ENCODE measurements around the gene SCCPDH.

The SCCPDH gene

DNA sequence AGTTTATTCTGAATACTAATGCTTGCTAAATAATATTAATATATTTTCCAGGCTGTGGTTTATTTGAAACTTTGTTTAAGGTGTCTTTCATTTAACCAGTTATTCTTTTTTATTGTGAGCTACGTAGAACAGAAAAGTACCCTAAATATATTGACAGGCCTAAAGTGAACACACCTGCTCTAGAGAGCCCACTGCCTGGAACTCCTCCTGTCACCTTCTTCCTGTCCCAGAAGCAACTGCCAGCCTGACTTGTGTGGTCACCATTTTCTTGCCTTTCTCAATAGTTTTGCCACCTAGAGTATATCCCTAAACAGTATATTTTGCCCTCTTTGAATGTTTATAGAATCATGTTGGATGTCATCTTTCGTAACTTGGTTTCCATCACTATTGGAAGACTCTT lies 48.5 kb downstream of the SCCPDH start:
- Histone ChIP-seq H3K4me1 (ENCODE audit: control insufficient read depth, insufficient read depth, low read length) (no peaks in the 10 kb centered on the region), H3K9me3 (ENCODE audit: control insufficient read depth, insufficient read depth, low read depth, low read length) (no peaks in the 10 kb centered on the region), H3K36me3 (ENCODE audit: control insufficient read depth in 2 of 2, insufficient read depth in 1 of 2, low read length in 2 of 2) (peaks cover 0 to 31% of the 10 kb centered on the region in 2 experiments; a peak in 1 of 3 replicates), H3K4me3 (ENCODE audit: low read depth, low read length) (no peak overlapping the region), H3K27ac (ENCODE audit: extremely low read depth, low read depth, low read length) (no peak overlapping the region)
- TF ChIP-seq ZNF274 (IDR thresholded peaks at IDR 0.05; ENCODE audit: low read length) (no peak), ZNF274 (tag by site-specific recombination; IDR thresholded peaks at IDR 0.05; ENCODE audit: borderline replicate concordance) (no peak), ZNF629 (tag by site-specific recombination; IDR thresholded peaks at IDR 0.05) (no peak), BCL11A (tag by site-specific recombination; IDR thresholded peaks at IDR 0.05; ENCODE audit: low read depth) (no peak), ZNF501 (tag by site-specific recombination; IDR thresholded peaks at IDR 0.05) (no peak), SP2 (tag by site-specific recombination; IDR thresholded peaks at IDR 0.05) (no peak), ZNF561 (tag by site-specific recombination; IDR thresholded peaks at IDR 0.05; ENCODE audit: borderline replicate concordance) (no peak), MZF1 (tag by site-specific recombination; IDR thresholded peaks at IDR 0.05; ENCODE audit: borderline replicate concordance) (no peak), ZNF510 (tag by site-specific recombination; IDR thresholded peaks at IDR 0.05; ENCODE audit: insufficient replicate concordance) (no peak), ZNF239 (tag by site-specific recombination; IDR thresholded peaks at IDR 0.05) (no peak), ZNF768 (tag by site-specific recombination; IDR thresholded peaks at IDR 0.05) (no peak)
- POLR2A ChIA-PET, result no interaction called here
- CTCF ChIA-PET, result no interaction called here

DNA sequence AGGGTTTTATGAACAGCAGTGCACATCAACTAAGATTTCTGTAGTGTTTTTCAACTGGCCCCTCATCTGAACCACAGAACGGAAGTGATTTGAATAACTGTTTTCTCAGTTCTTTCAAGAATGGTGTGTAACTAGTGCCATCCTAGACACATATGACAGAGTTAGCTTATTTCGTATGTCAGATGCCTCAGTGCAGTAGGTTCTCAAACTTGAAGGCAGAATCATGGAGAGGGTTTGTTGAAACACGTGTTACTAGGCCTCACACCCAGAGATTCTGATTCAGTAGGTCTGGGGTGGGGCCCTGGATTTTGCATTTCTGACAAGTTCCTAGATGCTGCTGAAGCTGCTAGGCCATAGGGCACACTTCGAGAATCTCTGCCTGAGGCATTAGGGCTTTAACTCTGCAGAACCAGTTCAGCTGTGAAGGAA lies 49.0 kb downstream of the SCCPDH start:
- no peak overlapping the region for H3K27ac ChIP-seq (ENCODE audit: extremely low read depth, low read depth, low read length)
- no peak overlapping the region for H3K4me3 ChIP-seq (ENCODE audit: low read depth, low read length)
- POLR2A ChIA-PET, result no interaction called here
- CTCF ChIA-PET, result no interaction called here
- H3K9me3 ChIP-seq (ENCODE audit: control insufficient read depth, insufficient read depth, low read depth, low read length), result no peaks in the 10 kb centered on the region
- H3K36me3 ChIP-seq (ENCODE audit: control insufficient read depth in 2 of 2, insufficient read depth in 1 of 2, low read length in 2 of 2), result peaks cover 0 to 30% of the 10 kb centered on the region in 2 experiments; a peak in 1 of 3 replicates
- H3K4me1 ChIP-seq (ENCODE audit: control insufficient read depth, insufficient read depth, low read length), result no peaks in the 10 kb centered on the region
- no peak for TF ChIP-seq KLF17 (tag by site-specific recombination; IDR thresholded peaks at IDR 0.05)
- TF ChIP-seq ZNF792 (tag by site-specific recombination; IDR thresholded peaks at IDR 0.05), result no peak
- no peak for TF ChIP-seq ZNF157 (tag by site-specific recombination; IDR thresholded peaks at IDR 0.05)

DNA sequence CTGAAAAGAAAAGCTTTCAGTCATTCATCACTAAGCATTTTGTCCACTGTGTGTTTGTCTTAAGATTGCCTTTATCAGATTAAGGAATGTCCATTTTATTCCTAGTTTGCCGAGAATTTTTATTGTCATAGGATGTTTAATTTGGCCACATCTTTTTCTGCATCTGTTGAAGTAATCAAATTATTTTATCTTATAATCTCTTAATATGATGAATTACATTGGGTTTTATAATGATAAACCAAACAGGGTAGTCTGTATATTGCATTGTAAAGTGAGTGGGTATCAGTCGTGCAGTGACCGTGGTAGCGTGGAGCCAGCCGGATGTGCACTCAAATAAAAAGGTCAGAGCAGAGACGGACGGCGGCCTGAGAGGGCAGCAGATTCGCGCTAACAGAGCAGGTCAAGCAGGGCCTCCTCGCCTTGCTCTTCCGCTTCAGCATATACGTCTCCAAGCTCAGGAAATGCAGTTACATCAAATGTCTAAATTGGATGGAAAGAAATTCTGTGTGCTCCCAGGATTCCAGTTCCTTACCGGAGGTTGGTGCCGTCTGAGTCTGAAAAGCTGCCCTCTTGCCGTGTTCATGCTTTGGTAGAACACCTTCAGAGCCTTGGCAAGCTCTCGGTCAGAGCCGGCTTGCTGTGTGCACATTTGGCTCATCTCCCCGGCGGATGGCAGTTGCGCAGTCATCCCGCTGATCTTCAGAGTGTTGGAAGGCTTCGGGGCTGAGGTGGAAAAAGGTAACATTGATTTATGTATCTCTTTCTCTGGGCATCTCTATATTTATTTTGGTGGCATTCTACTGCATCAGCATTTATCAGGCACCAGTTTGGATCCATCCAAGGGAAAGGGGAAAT lies 51.5 kb downstream of the SCCPDH start:
- Histone ChIP-seq H3K4me3 (ENCODE audit: low read depth, low read length) (no peak overlapping the region), H3K4me1 (ENCODE audit: control insufficient read depth, insufficient read depth, low read length) (no peaks in the 10 kb centered on the region), H3K36me3 (ENCODE audit: control insufficient read depth in 2 of 2, insufficient read depth in 1 of 2, low read length in 2 of 2) (peaks cover 0 to 26% of the 10 kb centered on the region in 2 experiments; a peak in 1 of 3 replicates), H3K27ac (ENCODE audit: extremely low read depth, low read depth, low read length) (no peak overlapping the region), H3K9me3 (ENCODE audit: control insufficient read depth, insufficient read depth, low read depth, low read length) (no peaks in the 10 kb centered on the region)
- POLR2A ChIA-PET, result no interaction called here
- CTCF ChIA-PET, result no interaction called here
- TF ChIP-seq BCL11A (tag by site-specific recombination; IDR thresholded peaks at IDR 0.05; ENCODE audit: low read depth), result no peak
- TF ChIP-seq ZNF311 (tag by site-specific recombination; IDR thresholded peaks at IDR 0.05; ENCODE audit: borderline replicate concordance), result no peak
- no peak for TF ChIP-seq ZBTB8A (tag by site-specific recombination; IDR thresholded peaks at IDR 0.05)
- no peak for TF ChIP-seq PRDM2 (tag by site-specific recombination; IDR thresholded peaks at IDR 0.05; ENCODE audit: borderline replicate concordance)
- no peak for TF ChIP-seq ZBTB1 (tag by site-specific recombination; IDR thresholded peaks at IDR 0.05)
- TF ChIP-seq ZFHX2 (tag by site-specific recombination; conservative IDR thresholded peaks at IDR 0.05), result no peak
- TF ChIP-seq, protein P1, sequence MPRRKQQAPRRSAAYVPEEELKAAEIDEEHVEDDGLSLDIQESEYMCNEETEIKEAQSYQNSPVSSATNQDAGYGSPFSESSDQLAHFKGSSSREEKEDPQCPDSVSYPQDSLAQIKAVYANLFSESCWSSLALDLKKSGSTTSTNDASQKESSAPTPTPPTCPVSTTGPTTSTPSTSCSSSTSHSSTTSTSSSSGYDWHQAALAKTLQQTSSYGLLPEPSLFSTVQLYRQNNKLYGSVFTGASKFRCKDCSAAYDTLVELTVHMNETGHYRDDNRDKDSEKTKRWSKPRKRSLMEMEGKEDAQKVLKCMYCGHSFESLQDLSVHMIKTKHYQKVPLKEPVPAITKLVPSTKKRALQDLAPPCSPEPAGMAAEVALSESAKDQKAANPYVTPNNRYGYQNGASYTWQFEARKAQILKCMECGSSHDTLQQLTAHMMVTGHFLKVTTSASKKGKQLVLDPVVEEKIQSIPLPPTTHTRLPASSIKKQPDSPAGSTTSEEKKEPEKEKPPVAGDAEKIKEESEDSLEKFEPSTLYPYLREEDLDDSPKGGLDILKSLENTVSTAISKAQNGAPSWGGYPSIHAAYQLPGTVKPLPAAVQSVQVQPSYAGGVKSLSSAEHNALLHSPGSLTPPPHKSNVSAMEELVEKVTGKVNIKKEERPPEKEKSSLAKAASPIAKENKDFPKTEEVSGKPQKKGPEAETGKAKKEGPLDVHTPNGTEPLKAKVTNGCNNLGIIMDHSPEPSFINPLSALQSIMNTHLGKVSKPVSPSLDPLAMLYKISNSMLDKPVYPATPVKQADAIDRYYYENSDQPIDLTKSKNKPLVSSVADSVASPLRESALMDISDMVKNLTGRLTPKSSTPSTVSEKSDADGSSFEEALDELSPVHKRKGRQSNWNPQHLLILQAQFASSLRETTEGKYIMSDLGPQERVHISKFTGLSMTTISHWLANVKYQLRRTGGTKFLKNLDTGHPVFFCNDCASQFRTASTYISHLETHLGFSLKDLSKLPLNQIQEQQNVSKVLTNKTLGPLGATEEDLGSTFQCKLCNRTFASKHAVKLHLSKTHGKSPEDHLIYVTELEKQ (tag by site-specific recombination; IDR thresholded peaks at IDR 0.05; ENCODE audit: borderline replicate concordance), result no peak

Measured in HEK293 (cell line).